ENCODE data around the gene GPHB5. TPM values are rescaled to one million over a fixed set of nuclear protein-coding genes. Genes with fewer than 3 reads are reported as not detected.

Gene GPHB5
- total and polyA plus RNA-seq, 9 of the 15 experiments (the other 6 are each of a cell fraction or from before 2014, with no cell fraction given), result not detected

DNA sequence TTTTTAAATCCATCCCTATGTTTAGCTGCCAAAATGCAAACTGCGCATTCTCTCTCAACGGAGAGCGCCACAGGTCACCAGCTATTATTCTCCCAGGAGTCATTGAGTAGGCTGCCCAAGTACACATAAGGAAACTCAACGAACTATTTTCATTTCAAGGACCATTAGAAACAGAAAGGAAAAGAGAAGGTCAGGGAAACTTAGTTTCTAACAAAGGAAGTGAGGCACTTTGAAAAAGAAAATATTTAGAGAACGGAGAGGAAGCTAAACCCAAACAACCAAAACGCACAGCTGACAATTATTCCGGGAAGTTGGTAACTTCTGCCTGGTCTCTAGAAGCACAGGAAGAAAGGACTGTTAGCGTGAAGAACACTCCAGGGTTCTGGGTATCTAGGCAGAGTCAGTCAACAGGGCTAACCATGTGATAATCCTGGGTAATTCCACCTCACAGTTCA is 23.5 kb downstream of the GPHB5 start:
- in situ Hi-C loops (cut with MboI) (loop anchor here (25.0 kb wide), 1 partner anchor 1408 kb away; no protein-coding TSS in a partner anchor), intact Hi-C loops (cut with micrococcal nuclease) (no loop called here)
- no peaks in the 10 kb centered on the region for H3K9me3 ChIP-seq (replicated peaks; ENCODE audit: control insufficient read depth, insufficient read depth, low read depth, low read length)
- POLR2A ChIA-PET, result no interaction called here
- BruUV-seq (replicated peaks), result no TSS peak
- H3K9me1 ChIP-seq (ENCODE audit: control insufficient read depth, insufficient read depth, low read length), result no peaks in the 10 kb centered on the region
- no peak overlapping the region for H3K27ac ChIP-seq (ENCODE audit: extremely low read depth, low read depth, low read length)
- H3K27me3 ChIP-seq (ENCODE audit: control insufficient read depth in 2 of 2, insufficient read depth in 2 of 2, low read length in 2 of 2), result peaks cover 0 to 10% of the 10 kb centered on the region in 2 experiments; a peak in 2 of 5 replicates
- WGBS (ENCODE audit: insufficient coverage, low coverage, missing lambda C conversion rate), result 1% methylated on average over 8 of the region's 8 CpGs
- no peak overlapping the region for H2AFZ ChIP-seq (ENCODE audit: low read depth, low read length)
- no peaks in the 10 kb centered on the region for H3K79me2 ChIP-seq (ENCODE audit: control insufficient read depth, insufficient read depth, low read length)
- no peaks in the 10 kb centered on the region for H3K36me3 ChIP-seq (ENCODE audit: control insufficient read depth, insufficient read depth, low read length)
- H4K20me1 ChIP-seq (replicated peaks; ENCODE audit: control insufficient read depth, insufficient read depth, low read length), result no peaks in the 10 kb centered on the region
- DNase-seq (ENCODE audit: extremely low read depth in 1 of 4, low spot score in 3 of 4), result no peak
- ATAC-seq, result no peak
- no peaks in the 10 kb centered on the region for H3K4me1 ChIP-seq (replicated peaks in 1 of 2; ENCODE audit: control insufficient read depth in 2 of 2, insufficient read depth in 2 of 2, low read length in 2 of 2)
- H3K9ac ChIP-seq (ENCODE audit: insufficient read depth in 1 of 2, low read depth in 2 of 2, low read length in 2 of 2), result no peak overlapping the region
- no peak for TF ChIP-seq COPS2 (conservative IDR thresholded peaks at IDR 0.05)
- no peak for TF ChIP-seq IFI16 (CRISPR knock-in tag; IDR thresholded peaks at IDR 0.05)
- H3K4me2 ChIP-seq (ENCODE audit: insufficient read depth, low read length), result no peak overlapping the region
- H3K4me3 ChIP-seq, result no peak overlapping the region
- CTCF ChIA-PET (ENCODE audit: low intra/inter-chr PET ratio), result no interaction called here
- no peak for FAIRE-seq

DNA sequence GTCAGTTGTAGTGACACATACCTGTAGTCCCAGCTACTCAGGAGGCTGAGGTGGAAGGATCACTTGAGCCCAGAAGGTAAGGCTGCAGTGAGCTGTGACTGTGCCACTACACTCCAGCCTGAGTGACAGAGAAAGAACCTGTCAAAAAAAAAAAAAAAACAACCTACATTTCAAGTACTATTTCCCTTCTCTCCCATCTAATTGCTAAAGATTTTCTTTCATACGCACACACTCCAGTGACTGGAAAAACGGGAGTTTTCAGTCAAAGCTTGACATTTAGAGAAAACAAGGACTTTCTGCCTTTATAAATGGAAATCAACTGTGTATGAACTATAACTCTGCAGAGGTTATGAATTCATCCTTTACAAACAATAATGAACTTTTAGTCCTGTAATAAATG is 25.9 kb downstream of the GPHB5 start:
- Histone ChIP-seq H3K9me3 (replicated peaks; ENCODE audit: control insufficient read depth, insufficient read depth, low read depth, low read length) (no peaks in the 10 kb centered on the region), H2AFZ (ENCODE audit: low read depth, low read length) (no peak overlapping the region), H3K27me3 (ENCODE audit: control insufficient read depth in 2 of 2, insufficient read depth in 2 of 2, low read length in 2 of 2) (peaks cover 0 to 14% of the 10 kb centered on the region in 2 experiments; a peak in 2 of 5 replicates), H3K9ac (ENCODE audit: insufficient read depth in 1 of 2, low read depth in 2 of 2, low read length in 2 of 2) (no peak overlapping the region), H3K79me2 (ENCODE audit: control insufficient read depth, insufficient read depth, low read length) (no peaks in the 10 kb centered on the region), H3K4me1 (replicated peaks in 1 of 2; ENCODE audit: control insufficient read depth in 2 of 2, insufficient read depth in 2 of 2, low read length in 2 of 2) (no peaks in the 10 kb centered on the region), H3K4me3 (no peak overlapping the region), H3K27ac (ENCODE audit: extremely low read depth, low read depth, low read length) (no peak overlapping the region), H3K9me1 (ENCODE audit: control insufficient read depth, insufficient read depth, low read length) (no peaks in the 10 kb centered on the region), H3K4me2 (ENCODE audit: insufficient read depth, low read length) (no peak overlapping the region), H4K20me1 (replicated peaks; ENCODE audit: control insufficient read depth, insufficient read depth, low read length) (no peaks in the 10 kb centered on the region), H3K36me3 (ENCODE audit: control insufficient read depth, insufficient read depth, low read length) (no peaks in the 10 kb centered on the region)
- no peak for ATAC-seq
- ChIA-PET POLR2A (no interaction called here), CTCF (ENCODE audit: low intra/inter-chr PET ratio) (no interaction called here)
- no TSS peak for BruUV-seq (replicated peaks)
- FAIRE-seq, result no peak
- in situ Hi-C loops (cut with MboI), result loop anchor here (25.0 kb wide), 1 partner anchor 1406 kb away; no protein-coding TSS in a partner anchor
- DNase-seq (ENCODE audit: extremely low read depth in 1 of 4, low spot score in 3 of 4), result no peak
- 0% methylated on average over 2 of the region's 2 CpGs for WGBS (ENCODE audit: insufficient coverage, low coverage, missing lambda C conversion rate)
- intact Hi-C loops (cut with micrococcal nuclease), result no loop called here
- TF ChIP-seq PHF8 (IDR thresholded peaks at IDR 0.05; ENCODE audit: borderline replicate concordance, low read length), result no peak
- no peak for TF ChIP-seq BMI1 (IDR thresholded peaks at IDR 0.05; ENCODE audit: low read length)
- no peak for TF ChIP-seq MTA2 (IDR thresholded peaks at IDR 0.05; ENCODE audit: low read depth)

All from K562 (cell line).